K562 treated with DMSO at 1 percent for 4 hours (cell line): ENCODE results near the gene EPN1. TPM values are rescaled to one million over a fixed set of nuclear protein-coding genes. Genes with fewer than 3 reads are reported as not detected.

Source experiments
- total RNA-seq: library from RNA; unstranded; fragments of 300-600 nt; gene quantifications from 2 replicates; pipeline ENCODE4 v1.2.3, GENCODE V29; 2022; ENCODE audit not compliant: insufficient read depth

The EPN1 gene
- total RNA-seq: 100 and 102 TPM in 2 replicates

DNA sequence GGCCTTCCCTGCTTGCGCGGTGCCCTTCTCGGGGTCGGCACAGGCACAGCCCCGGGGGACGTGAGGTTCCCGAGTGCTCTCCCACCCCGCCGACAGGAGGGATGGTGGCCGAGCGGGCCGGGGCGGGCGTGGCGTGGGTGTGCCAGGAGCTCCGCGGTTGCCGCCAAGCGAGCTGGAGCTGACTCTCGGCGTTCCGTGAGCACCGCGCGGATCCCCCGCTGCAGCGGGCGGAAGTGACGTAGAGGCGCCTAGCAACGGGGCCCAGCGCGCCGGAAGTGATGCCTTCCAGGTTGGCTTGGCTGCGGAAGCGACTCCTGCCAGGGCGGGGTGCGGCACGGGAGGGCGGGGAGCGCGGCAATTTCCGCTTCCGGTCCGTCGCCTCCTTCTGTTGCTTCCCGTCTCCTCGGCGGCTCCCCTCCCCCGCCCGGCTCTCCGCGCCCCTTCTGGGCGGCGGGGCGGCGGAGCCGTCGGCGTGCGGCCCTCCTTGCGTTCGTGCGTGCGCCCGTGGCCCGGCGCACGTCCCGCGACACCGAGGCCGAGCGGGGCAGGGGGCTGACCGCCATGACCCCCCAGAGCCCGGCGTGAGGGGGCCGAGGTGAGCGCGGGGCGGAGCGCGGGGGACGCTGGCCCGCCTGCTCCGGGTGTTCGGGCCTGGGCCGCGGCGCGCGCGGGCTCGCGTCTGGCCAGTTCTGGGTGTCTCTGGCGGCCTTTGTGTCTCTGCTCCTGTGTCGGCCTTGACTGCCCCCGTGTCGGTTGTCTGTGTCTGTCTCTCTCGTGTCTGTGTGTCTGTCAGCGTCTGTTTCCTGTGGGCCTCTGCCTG is at the start of gene EPN1:
Gene EPN1 (plus strand): TSS at position 386 of the 820 bp plus-strand sequence. CDS start 3,402 bp downstream, outside the sequence.

DNA sequence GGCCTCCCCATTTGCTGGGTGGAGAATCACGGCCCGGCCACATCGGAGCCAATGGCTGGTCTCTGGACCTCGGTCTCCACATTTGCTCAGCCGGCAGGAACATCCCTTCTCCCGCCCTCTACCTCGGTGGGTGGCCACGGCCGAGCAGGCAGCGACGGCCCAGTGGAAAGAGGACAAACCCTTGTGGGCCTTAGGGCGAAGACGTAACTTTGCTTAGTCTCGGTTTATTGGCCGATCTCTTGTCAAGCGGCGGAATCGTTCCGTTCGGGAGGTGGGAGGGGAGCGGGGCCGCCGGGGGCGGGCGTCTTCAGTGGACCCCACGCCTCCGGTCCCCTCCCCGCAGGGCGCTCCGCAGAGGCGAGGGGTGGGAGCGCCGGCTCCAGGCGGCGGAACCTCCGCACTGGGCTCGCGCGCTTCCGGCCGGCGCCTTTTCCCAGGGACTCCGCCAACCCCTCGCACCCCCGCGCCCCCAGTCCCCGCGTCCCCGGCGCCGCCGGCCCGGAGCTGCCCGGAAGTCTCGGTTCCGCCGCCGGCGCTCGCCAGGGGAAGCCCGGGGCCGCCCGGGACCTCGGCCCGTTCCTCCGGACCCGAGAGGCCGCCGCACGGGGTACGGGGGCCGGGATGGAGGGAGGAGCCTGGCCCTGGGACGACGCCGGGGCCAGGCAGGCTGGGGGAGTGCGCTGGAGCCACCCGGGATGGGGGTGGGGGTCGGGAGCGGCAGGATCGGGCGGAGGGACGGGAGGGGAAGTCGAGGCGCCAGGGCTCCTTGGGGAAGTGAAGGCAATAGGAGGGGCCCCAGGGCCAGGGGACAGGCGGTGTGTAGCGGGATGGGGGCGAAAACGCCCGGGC is 34.2 kb upstream of the EPN1 start, which contains the start of gene ZNF580:
Gene ZNF580 (plus strand): TSS at position 426 of the 849 bp plus-strand sequence. CDS start 1,507 bp downstream, outside the sequence.

DNA sequence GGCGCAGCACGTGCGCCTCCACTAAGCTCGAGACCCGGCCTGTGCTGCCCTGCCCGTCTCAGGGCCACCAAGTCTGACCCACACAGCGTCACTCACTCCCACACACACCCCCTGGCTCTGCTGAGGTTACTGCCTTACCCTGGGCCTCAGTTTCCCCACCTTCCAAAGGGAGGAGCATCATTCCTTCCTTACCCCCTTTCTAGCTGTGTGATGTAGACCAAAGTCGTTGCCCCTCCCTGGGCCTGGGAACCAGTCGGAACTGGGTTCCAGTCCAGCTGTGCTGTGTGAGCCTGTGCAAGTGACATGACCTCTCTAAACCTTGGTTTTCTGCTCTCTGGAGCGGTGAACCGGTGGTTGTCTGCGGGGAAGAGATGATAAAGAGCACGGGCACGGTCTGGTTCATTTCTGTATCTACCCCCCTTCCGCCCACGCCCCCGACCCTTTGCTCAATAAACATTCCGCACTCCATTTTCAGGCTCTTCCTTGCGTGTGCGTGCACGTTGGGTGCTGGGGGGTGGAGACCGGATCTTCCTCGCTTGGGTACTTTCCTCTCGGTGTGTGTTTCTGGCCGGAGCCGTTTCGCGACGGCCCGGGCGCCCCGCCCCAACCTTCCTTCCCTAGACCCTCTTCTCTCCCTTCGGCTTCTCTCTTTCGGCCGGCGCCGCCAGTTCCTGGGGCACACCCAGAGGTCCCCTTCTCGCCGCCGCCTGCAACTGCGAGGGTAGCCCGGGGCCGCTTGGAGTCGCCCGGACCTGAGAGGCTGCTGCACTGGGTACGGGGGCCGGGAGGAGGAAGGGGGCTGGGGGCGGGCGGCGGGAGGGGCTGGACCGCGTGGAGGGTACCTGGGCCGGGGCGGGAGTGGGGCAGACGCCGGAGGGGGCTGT is 31.8 kb upstream of the EPN1 start, which contains the start of gene ZNF581:
Gene ZNF581 (plus strand): TSS at position 647 of the 884 bp plus-strand sequence. CDS start 923 bp downstream, outside the sequence.

DNA sequence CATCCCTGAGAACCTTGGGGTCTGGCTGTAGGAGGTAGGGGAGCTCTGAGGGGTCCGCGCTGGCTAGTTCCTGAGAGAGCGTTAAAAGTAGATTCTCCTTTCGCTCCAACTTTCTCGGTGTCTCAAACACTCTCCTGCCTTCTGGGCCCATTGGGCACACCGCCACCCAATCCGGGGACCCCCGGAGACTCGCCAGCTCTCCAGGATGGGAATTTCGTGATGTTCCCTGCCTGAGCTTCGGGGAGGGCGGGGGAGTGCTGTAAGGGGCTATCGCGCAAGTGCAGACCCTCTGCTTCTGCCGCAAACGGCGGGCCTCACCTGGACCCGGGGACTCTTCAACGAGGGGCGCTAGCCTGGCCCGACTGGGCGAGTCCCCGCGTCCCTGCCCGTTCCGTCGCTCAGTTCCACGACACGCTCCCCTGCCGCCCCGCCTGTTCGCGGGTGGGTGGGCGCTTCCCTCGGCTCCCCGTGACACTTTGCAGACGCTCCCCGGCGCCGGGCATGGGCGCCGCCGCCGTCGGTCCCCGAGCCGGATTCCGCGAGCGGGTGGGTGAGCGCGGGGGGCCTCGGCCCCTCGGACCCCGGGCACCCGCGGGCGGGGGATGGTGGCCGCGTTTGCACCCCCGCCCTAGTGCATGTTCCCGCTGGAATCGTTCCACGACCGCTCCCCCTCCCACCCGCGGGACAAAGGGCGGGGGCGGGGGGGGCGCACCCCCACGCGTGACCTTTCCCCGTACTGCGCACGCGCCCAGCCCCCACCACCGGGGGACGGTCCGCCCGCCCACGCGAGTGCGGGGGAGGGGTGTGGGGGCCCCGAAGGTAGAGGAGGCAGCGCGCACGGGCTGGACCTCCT is 27.1 kb upstream of the EPN1 start, which contains the start of gene CCDC106:
Gene CCDC106 (plus strand): TSS at position 481 of the 853 bp plus-strand sequence. CDS start 835 bp downstream, outside the sequence.

DNA sequence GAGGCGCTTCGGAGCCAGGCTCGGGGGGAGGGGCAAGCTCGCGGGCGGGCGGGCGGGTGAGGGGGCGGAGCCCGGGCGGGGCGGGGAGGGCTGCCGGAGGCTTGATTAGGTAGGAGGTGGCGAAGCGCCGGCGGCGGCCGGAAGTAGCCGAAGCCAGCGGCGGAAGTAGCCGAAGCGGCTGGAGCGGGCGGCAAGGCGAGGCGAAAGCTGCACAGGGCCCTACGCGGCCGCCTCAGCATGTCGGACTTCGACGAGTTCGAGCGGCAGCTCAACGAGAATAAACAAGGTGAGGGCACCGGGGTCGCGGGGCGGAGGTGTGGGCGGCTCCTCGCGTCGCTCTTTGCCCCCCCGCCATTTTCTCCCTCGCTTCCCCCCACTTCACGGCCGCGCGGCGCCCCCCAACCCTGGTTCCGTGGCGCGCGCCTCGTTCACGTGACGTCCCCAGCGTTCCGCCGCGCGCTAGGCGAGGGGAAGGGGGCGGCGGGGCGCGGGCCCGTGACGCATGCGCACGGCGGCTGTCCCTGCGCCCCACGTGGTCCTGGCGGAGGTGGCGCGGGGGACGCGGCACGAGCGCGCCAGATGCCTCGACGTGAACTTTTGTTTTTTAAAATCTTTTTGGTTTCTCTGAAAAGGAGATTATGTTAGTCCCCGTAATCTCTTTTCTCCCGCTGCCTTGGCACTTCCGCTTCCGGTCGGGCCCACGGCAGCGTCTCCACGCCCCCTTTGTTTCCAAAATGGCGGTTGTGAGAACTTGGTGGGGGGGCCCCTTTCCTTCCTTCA is 20.0 kb upstream of the EPN1 start, which contains the start of gene U2AF2:
Gene U2AF2 (plus strand): TSS at position 168 of the 780 bp plus-strand sequence. CDS start 70 bp downstream, at position 238.

DNA sequence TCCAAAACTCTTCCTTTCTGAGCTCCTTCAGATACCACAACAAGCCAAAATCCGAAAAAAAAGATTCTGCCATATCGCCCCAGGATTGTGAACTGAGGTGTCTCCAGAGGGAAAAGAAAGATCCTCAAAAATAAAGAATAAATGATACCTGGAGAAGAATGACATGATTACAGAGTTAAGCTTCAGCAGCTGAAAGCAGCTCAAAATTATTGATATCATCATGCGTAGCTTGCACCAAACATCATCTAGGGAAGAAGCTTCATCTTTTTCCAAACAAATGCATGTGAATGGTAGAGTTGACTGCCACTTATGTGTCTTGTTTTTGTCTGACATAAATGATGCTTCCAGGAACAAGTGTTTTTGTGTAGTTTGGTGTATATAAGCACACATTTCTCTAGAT is 63.3 kb downstream of the EPN1 start, which contains the start of gene NLRP9:
Gene NLRP9 (minus strand): TSS at position 101 of the 400 bp plus-strand sequence. CDS start 28 bp downstream, at position 73.

DNA sequence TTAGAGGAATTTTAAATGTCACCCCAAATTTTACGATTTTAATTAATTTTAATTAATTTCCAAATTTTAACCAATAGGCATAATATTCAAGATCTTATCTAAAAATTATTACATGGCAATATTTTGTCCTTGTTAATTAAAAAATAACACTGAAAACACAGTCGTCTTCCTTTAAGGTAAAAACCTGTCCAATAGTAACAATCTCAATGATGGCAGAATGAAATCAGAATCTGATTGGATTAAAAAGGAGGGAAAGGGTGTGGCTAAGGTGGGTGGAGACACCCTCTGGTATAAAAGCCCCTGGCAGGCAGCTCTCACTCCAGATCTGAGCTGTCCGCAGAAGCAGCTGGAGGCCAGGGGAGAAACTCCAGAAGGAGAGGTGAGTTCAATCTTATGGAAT is 83.8 kb downstream of the EPN1 start, which contains the start of gene RFPL4A:
Gene RFPL4A (plus strand): TSS at position 301 of the 400 bp plus-strand sequence. CDS start 2,704 bp downstream, outside the sequence.

Other genes starting within 250 kb of the EPN1 start
- not detected in 2 replicates for gene SHISA7, start 231.9 kb upstream of the EPN1 start, total RNA-seq
- 94.9 and 118 TPM in 2 replicates for gene ISOC2, start 213.6 kb upstream of the EPN1 start, total RNA-seq
- gene C19orf85, start 210.5 kb upstream of the EPN1 start, total RNA-seq: not detected in 2 replicates
- gene ZNF628, start 198.6 kb upstream of the EPN1 start, total RNA-seq: 10.4 and 18.8 TPM in 2 replicates
- gene NAT14, start 190.0 kb upstream of the EPN1 start, total RNA-seq: 37.1 and 38.8 TPM in 2 replicates
- 0.25 TPM in 1 of 2 replicates, not detected in the other for gene SSC5D, start 186.8 kb upstream of the EPN1 start, total RNA-seq
- not detected in 2 replicates for gene SBK2, start 138.1 kb upstream of the EPN1 start, total RNA-seq
- not detected in 2 replicates for gene SBK3, start 129.7 kb upstream of the EPN1 start, total RNA-seq
- 12.2 and 14.3 TPM in 2 replicates for gene ZNF579, start 94.4 kb upstream of the EPN1 start, total RNA-seq
- 13.4 and 17.2 TPM in 2 replicates for gene FIZ1, start 75.7 kb upstream of the EPN1 start, total RNA-seq
- gene ZNF524, start 74.9 kb upstream of the EPN1 start, total RNA-seq: 34.2 and 37.8 TPM in 2 replicates
- gene ZNF865, start 69.6 kb upstream of the EPN1 start, total RNA-seq: 28.3 and 33.7 TPM in 2 replicates
- gene ZNF784, start 50.7 kb upstream of the EPN1 start, total RNA-seq: 5.5 and 6.5 TPM in 2 replicates
- gene ZNF580, start 34.2 kb upstream of the EPN1 start, total RNA-seq: 52.4 and 60.5 TPM in 2 replicates
- 57.6 and 69.0 TPM in 2 replicates for gene ZNF581, start 31.6 kb upstream of the EPN1 start, total RNA-seq
- gene CCDC106, start 27.0 kb upstream of the EPN1 start, total RNA-seq: 30.7 and 33.6 TPM in 2 replicates
- 167 and 168 TPM in 2 replicates for gene U2AF2, start 20.2 kb upstream of the EPN1 start, total RNA-seq
- not detected in 2 replicates for gene NLRP9, start 63.2 kb downstream of the EPN1 start, total RNA-seq
- 1.7 and 2.4 TPM in 2 replicates for gene RFPL4A, start 83.9 kb downstream of the EPN1 start, total RNA-seq
- gene RFPL4AL1, start 93.9 kb downstream of the EPN1 start, total RNA-seq: not detected in 2 replicates
- gene NLRP11, start 156.8 kb downstream of the EPN1 start, total RNA-seq: 0.33 and 0.83 TPM in 2 replicates
- gene NLRP4, start 161.3 kb downstream of the EPN1 start, total RNA-seq: 0.59 and 1.3 TPM in 2 replicates